Measurements from ENCODE around the gene MICAL3.
"Not testable (repeated sequence)": the region's sequence is repeated elsewhere in the genome, so short reads cannot be mapped to it uniquely, and the experiment has no call there.

Gene MICAL3

GRCh38 chr22:18059094-18059417 is 34.7 kb upstream of the MICAL3 start:
- DNase-seq (ENCODE audit: low read depth) = no peak

DNA sequence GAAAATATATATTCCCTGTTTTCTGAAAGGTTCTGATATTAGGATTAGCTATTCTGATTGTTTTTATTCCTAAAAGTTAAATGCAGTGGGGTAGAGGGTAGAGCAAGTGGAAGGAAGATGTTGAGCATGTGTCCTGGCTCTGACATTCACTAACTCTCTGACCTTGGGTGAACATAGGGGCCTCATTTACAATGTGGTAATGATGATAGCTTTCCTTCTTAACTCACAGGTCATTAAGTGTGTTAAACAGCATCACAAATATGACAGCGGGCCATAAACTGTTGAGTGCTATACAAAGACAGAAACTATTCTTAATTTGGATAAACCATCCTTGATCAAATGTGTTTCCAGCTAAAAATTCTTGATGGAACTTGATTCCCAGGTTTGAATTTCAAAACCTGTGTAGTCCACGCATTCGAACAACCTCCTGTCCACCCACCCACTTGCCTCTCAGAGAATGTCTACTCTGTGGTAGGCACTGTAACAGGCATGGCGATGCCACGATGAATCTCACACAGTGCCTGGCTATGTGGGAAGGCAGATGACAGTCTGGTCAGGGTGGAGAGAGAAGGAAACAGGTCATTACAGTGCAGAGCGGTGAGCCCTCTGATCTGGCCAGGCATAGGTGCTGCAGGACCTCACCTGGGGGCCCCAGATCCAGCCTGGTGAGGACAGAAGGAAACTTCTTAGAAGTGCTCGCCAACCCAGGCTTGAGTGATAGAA is 34.2 kb upstream of the MICAL3 start:
- DNase-seq (ENCODE audit: low read depth) = no peak

DNA sequence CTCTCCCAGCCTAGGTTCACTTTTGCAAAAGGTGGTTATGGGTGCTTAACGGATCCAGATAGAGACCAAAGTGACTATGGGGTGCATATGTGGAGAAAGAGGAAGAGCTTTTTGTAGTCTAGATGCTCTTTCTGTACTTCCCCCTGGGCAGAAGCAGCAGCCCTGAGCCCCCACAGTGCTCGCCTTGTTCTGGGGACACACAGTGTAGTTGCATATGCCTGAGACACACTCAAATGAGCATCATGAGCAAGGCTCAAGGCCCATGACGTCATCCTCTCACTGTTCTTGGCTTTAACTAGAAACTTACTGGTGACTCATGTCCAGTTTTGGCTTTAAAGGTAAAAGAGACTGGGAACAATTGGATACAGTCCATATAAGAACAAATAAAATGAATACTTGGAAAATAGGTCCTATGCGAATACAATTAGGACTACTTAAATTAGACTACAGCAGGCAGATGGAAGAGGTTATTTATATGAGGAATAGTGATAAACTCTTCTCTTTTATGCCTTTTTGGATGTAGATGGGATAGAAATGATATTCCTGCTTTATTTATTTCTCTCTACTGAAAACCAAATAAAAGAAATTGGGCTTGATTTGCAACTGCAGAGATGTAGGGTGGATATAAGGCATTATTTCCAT is 33.3 kb upstream of the MICAL3 start:
- DNase-seq (ENCODE audit: low read depth) = no peak

- DNase-seq (ENCODE audit: low read depth) = no peak
Measured at GRCh38 chr22:18056807-18057474, 32.6 kb upstream of the MICAL3 start.

GRCh38 chr22:18056161-18056666 is 31.9 kb upstream of the MICAL3 start:
- no peak for DNase-seq (ENCODE audit: low read depth)

GRCh38 chr22:18055619-18056160 is 31.3 kb upstream of the MICAL3 start:
- no peak for DNase-seq (ENCODE audit: low read depth)

DNA sequence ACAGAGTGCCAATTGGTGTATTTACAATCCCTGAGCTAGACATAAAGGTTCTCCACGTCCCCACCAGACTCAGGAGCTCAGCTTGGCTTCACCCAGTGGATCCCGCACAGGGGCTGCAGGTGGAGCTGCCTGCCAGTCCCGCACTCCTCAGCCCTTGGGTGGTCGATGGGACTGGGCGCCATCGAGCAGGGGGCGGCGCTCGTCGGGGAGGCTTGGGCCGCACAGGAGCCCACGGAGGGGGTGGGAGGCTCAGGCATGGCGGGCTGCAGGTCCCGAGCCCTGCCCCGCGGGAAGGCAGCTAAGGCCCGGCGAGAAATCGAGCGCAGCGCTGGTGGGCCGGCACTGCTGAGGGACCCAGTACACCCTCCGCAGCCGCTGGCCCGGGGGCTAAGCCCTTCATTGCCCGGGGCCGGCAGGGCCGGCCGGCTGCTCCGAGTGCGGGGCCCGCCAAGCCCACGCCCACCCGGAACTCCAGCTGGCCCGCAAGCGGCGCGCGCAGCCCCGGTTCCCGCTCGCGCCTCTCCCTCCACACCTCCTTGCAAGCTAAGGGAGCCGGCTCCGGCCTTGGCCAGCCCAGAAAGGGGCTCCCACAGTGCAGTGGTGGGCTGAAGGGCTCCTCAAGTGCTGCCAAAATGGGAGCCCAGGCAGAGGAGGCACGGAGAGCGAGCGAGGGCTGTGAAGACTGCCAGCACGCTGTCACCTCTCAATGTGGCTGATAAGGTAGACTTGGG is 29.0 kb upstream of the MICAL3 start:
- not testable (repeated sequence) for DNase-seq (ENCODE audit: low read depth)

- DNase-seq (ENCODE audit: low read depth) = not testable (repeated sequence)
Measured at GRCh38 chr22:18051113-18051512, 26.8 kb upstream of the MICAL3 start.

DNA sequence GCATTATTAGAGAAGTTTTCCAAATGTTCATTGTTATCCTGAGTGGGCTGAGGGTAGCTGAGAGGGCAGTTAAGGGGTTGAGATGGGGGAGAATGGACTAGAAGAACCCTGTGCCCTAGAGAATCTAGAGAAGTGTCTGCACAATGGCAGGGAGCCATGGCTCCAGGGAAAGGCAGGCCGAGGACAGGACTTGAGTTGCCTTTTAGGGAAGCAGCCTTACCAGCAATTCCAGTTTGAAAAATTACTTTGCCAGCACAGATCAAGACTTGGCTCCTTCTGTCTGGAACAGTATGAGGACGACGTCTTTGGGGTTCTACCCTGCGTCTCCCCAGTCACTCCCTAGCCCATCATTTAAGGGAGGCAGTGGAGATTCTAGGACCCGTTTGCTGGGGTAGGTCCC is 25.7 kb upstream of the MICAL3 start:
- no peak for DNase-seq (ENCODE audit: low read depth)

- no peak for DNase-seq (ENCODE audit: low read depth)
Measured at GRCh38 chr22:18048441-18048898, 24.1 kb upstream of the MICAL3 start.

GRCh38 chr22:18048041-18048440 is 23.7 kb upstream of the MICAL3 start:
- DNase-seq (ENCODE audit: low read depth) = no peak

DNA sequence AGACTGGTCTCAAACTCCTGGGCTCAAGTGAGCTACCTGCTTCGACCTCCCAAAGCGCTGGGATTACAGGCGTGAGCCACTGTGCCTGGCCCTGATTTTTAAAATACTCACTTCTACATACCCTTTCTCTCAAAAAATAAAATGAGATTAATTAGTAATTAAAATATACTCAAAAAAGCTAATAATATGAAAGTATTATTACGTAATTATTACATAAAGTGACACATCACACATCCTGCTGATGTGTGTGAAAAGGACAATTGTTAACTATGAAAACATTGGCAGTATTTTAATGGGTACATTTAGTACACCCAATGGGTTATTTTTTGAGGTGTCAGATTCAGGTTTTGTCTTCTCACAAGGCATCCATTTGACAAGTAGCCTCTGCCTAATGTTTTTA is 21.4 kb upstream of the MICAL3 start:
- DNase-seq (ENCODE audit: low read depth) = no peak

- DNase-seq (ENCODE audit: low read depth) = no peak
Measured at GRCh38 chr22:18044548-18045271, 20.3 kb upstream of the MICAL3 start.

GRCh38 chr22:18042685-18043084 is 18.3 kb upstream of the MICAL3 start:
- no peak for DNase-seq (ENCODE audit: low read depth)

DNA sequence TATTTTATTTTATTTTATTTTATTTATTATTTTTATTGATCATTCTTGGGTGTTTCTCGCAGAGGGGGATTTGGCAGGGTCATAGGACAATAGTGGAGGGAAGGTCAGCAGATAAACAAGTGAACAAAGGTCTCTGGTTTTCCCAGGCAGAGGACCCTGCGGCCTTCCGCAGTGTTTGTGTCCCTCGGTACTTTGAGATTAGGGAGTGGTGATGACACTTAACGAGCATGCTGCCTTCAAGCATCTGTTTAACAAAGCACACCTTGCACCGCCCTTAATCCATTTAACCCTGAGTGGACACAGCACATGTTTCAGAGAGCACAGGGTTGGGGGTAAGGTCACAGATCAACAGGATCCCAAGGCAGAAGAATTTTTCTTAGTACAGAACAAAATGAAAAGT is 16.5 kb upstream of the MICAL3 start:
- DNase-seq (ENCODE audit: low read depth) = not testable (repeated sequence)

DNA sequence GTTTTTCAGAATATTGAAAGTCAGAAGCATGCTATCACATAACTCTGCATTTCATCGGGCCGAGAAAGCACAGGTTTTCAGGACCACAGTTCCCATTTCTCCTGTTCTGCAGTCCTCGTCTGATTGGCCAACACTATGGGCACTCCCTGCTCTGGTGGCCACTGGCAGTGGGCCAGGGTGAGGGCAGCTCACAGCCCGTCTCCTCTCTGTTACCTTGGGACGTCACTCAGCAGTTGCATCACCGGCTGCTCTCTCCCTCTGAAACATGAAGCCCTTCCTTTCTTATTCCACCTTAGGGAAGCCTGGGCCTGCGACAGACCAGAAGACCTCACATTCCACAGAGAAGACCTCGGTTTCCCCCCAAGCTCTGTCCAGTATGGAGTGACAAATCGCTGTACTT is 11.4 kb upstream of the MICAL3 start:
- DNase-seq (ENCODE audit: low read depth) = no peak

GRCh38 chr22:18034076-18034475 is 9.7 kb upstream of the MICAL3 start:
- DNase-seq (ENCODE audit: low read depth) = no peak

DNA sequence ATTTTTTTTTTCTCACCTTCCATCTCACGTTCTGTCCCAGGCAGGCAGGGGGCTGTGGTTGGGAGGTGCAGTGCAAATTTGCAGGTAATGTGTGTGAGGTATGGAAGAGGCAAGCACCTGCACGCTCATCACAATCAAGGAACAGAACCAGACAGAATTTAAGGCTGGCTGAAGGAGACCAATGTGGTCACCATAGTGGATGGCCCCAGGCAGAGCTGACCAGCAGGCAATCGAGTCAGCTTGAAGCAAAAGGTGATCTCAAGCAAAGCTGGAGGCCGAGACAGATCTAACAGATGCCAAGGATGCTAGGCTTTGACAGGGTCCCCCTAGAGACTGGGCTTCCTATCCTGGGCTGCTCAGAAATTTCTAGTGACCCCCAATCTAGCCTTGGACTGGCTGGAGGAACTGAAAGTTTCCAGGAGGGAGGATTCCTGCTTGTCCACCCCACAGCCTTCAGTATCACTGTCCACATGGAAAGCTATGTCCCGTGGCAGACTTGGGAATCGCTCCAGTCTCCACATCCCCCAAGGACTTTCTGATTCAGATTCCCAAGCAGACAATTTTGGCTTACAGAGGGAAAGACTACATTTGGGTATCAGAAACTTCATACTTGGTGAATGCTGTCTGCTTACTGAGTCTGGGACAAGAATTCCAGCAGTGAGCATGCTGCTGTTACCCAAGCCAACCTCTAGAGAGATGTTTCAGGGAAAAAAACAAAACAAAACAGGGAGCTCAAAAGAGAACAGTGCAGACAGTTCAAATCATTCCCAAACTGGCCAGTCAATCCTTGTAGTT is 9.0 kb upstream of the MICAL3 start:
- no peak for DNase-seq (ENCODE audit: low read depth)

GRCh38 chr22:18032455-18033101 is 8.2 kb upstream of the MICAL3 start:
- peak; percentile 91 for DNase-seq (ENCODE audit: low read depth)

All from HS-27A (cell line).